ENCODE measurements around the gene FAM219B. TPM values are rescaled to one million over a fixed set of nuclear protein-coding genes. Genes with fewer than 3 reads are reported as not detected.

Gene FAM219B
- total and polyA plus RNA-seq, 2 of the 8 experiments (the other 6 are each of a cell fraction or from before 2014, with no cell fraction given) = 57.1 to 66.6 TPM

- Histone ChIP-seq H2AK5ac (ENCODE audit: low read depth, low read length) (no peak overlapping the region), H3K4ac (replicated peaks; ENCODE audit: insufficient read length, low read depth, low read length) (no peak overlapping the region), H3K23me2 (ENCODE audit: low read depth, low read length) (no peaks in the 10 kb centered on the region), H4K8ac (ENCODE audit: extremely low read depth, insufficient read depth, low read length) (no peak overlapping the region), H3K36me3 (ENCODE audit: control insufficient read depth in 2 of 4, insufficient read depth in 4 of 4, low read length in 3 of 4) (peaks cover 2 to 9% (median 5%) of the 10 kb centered on the region in 4 experiments; a peak in 5 of 8 replicates), H3K9me3 (ENCODE audit: insufficient read depth in 2 of 2, low read depth in 1 of 2, low read length in 1 of 2) (no peaks in the 10 kb centered on the region), H3K18ac (ENCODE audit: extremely low read depth, low read length) (no peak overlapping the region), H3K23ac (ENCODE audit: insufficient read length) (no peak overlapping the region), H3K56ac (replicated peaks; ENCODE audit: insufficient read length, low read depth, low read length) (no peak overlapping the region), H2AFZ (ENCODE audit: low read length) (no peak overlapping the region), H3K79me2 (ENCODE audit: control insufficient read depth in 1 of 2, insufficient read depth in 2 of 2, low read length in 2 of 2) (peaks cover 0 to 4% of the 10 kb centered on the region in 2 experiments; a peak in 1 of 4 replicates), H2BK15ac (ENCODE audit: low read length) (no peak overlapping the region), H3K4me1 (replicated peaks in 1 of 4; ENCODE audit: control insufficient read depth in 3 of 4, insufficient read depth in 4 of 4, low read length in 3 of 4) (peaks cover 0 to 1% (median 0%) of the 10 kb centered on the region in 4 experiments; a peak in 1 of 7 replicates), H3K4me2 (ENCODE audit: insufficient read depth in 1 of 2, low read depth in 2 of 2, low read length in 2 of 2) (no peak overlapping the region), H2BK12ac (ENCODE audit: low read depth, low read length) (no peak overlapping the region), H2BK20ac (ENCODE audit: low read length) (no peak overlapping the region), H3K9ac (replicated peaks in 1 of 4; ENCODE audit: extremely low read depth in 1 of 4, low read depth in 3 of 4, low read length in 3 of 4) (no peak overlapping the region), H3K27ac (ENCODE audit: low read depth, low read length) (no peak overlapping the region), H4K20me1 (replicated peaks in 1 of 2; ENCODE audit: control insufficient read depth in 1 of 2, insufficient read depth in 2 of 2, low read length in 2 of 2) (peaks cover 0 to 7% of the 10 kb centered on the region in 2 experiments), H3K4me3 (ENCODE audit: extremely low read depth in 1 of 4, insufficient read depth in 2 of 4, low read depth in 3 of 4, low read length in 4 of 4) (no peak overlapping the region), H4K91ac (replicated peaks; ENCODE audit: insufficient read length, low read length) (no peak overlapping the region), H2BK5ac (ENCODE audit: low read depth, low read length) (no peak overlapping the region), H3K79me1 (ENCODE audit: low read depth, low read length) (peaks cover 6% of the 10 kb centered on the region), H4K5ac (ENCODE audit: insufficient read length, low read depth, low read length) (no peak overlapping the region), H3K14ac (ENCODE audit: insufficient read length) (no peak overlapping the region), H3K27me3 (replicated peaks in 1 of 4; ENCODE audit: control insufficient read depth in 3 of 4, extremely low read depth in 1 of 4, insufficient read depth in 3 of 4, low read length in 3 of 4) (no peaks in the 10 kb centered on the region), H2BK120ac (replicated peaks; ENCODE audit: low read depth, low read length) (no peak overlapping the region)
- no peak for FAIRE-seq
- DNase-seq (ENCODE audit: low read depth in 1 of 2, low spot score in 2 of 2) = no peak
- POLR2A ChIA-PET (ENCODE audit: partially characterized antibody) = interaction anchor here (1.0 to 2.3 kb wide), 3 partner anchors 12 to 49 kb away, joined by 3 to 6 read pairs (median 4); partner anchors contain the start of genes FAM219B and ULK3
- CTCF ChIA-PET (ENCODE audit: partially characterized antibody) = interaction anchor here (0.9 to 4.5 kb wide), 10 partner anchors 8 to 87 kb away, joined by 3 to 21 read pairs (median 4); no protein-coding TSS in a partner anchor
- 86% methylated on average over 9 of the region's 9 CpGs; no CpG with 5 or more reads in 1 of the 2 experiments for WGBS, 2 experiments (ENCODE audit: extremely low coverage in 1 of 2, insufficient coverage in 1 of 2, insufficient read length in 1 of 2, insufficient replicate concordance in 2 of 2, low coverage in 1 of 2, low lambda C conversion rate in 2 of 2, missing lambda C conversion rate in 1 of 2)
- no peak for TF ChIP-seq BACH1 (IDR thresholded peaks at IDR 0.05; ENCODE audit: low read length)
- no peak for TF ChIP-seq HDAC2 (IDR thresholded peaks at IDR 0.05; ENCODE audit: borderline replicate concordance in 1 of 2, low read depth in 2 of 2, low read length in 2 of 2)
- no peak for TF ChIP-seq KDM4A (IDR thresholded peaks at IDR 0.05; ENCODE audit: low read depth, low read length, severe bottlenecking)
- no peak for TF ChIP-seq POU5F1 (IDR thresholded peaks at IDR 0.05; ENCODE audit: low read depth, low read length)
- TF ChIP-seq RBBP5 (IDR thresholded peaks at IDR 0.05; ENCODE audit: borderline replicate concordance, low read depth, low read length) = no peak
Measured at GRCh38 chr15:74857671-74858368, 48.8 kb downstream of the FAM219B start.

All from H1 (cell line).